Neural progenitor cell (in vitro differentiated cells): ENCODE results near the gene PHYHIPL. TPM values are rescaled to one million over a fixed set of nuclear protein-coding genes. Genes with fewer than 3 reads are reported as not detected.

ENCODE experiments used
- DNase-seq: peaks from one replicate; pipeline ENCODE4 v3.0.0-alpha.2; 2016; ENCODE audit warnings: low spot score
- H2AFZ ChIP-seq: fragments of 200-600 bp; sonication (generic); replicated peaks from 2 replicates; pipeline ENCODE4 v1.6.1; 2016; ENCODE audit warnings: antibody characterized with exemption
- H3F3A ChIP-seq: fragments of 200-600 bp; sonication (generic); 2 replicates; pipeline ENCODE4 v1.6.1; 2016; ENCODE audit warnings: antibody characterized with exemption, low read depth
- H3K27ac ChIP-seq: fragments of 200-600 bp; sonication (generic); 2 replicates; pipeline ENCODE4 v1.5.1; 2016; ENCODE audit warnings: mild to moderate bottlenecking
- H3K27me3 ChIP-seq: fragments of 200-600 bp; sonication (generic); 2 replicates; pipeline ENCODE4 v1.6.1; 2016; ENCODE audit warnings: mild to moderate bottlenecking, moderate library complexity
- H3K36me3 ChIP-seq: fragments of 200-600 bp; sonication (generic); 2 replicates; pipeline ENCODE4 v1.5.1; 2016
- H3K4me1 ChIP-seq: fragments of 200-600 bp; sonication (generic); 2 replicates; pipeline ENCODE4 v1.6.1; 2016; ENCODE audit warnings: mixed run types
- H3K4me2 ChIP-seq: fragments of 200-600 bp; sonication (generic); 2 replicates; pipeline ENCODE4 v1.6.1; 2016
- H3K4me3 ChIP-seq: fragments of 200-600 bp; sonication (generic); 2 replicates; pipeline ENCODE4 v1.5.1; 2016
- H3K79me2 ChIP-seq: fragments of 200-600 bp; sonication (generic); 2 replicates; pipeline ENCODE4 v1.6.1; 2016; ENCODE audit warnings: low read depth
- H3K9ac ChIP-seq: fragments of 200-600 bp; sonication (generic); 2 replicates; pipeline ENCODE4 v1.6.1; 2016
- H3K9me3 ChIP-seq: fragments of 200-600 bp; sonication (generic); 2 replicates; pipeline ENCODE4 v1.5.1; 2016; ENCODE audit warnings: low read depth
- H4K20me1 ChIP-seq: fragments of 200-600 bp; sonication (generic); 2 replicates; pipeline ENCODE4 v1.6.1; 2016; ENCODE audit warnings: low read depth
- H3K27ac Mint-ChIP-seq: 3 replicates; pipeline ENCODE4 v1.8.0; 2021; ENCODE audit warnings: mixed read lengths
- H3K27me3 Mint-ChIP-seq: 2 replicates; pipeline ENCODE4 v1.8.0; 2022; ENCODE audit warnings: low read depth, mild to moderate bottlenecking, inconsistent platforms, moderate library complexity, mixed read lengths; ENCODE audit not compliant: insufficient read depth
- H3K36me3 Mint-ChIP-seq: 3 replicates; pipeline ENCODE4 v1.8.0; 2021; ENCODE audit warnings: mixed read lengths
- H3K4me1 Mint-ChIP-seq: 3 replicates; pipeline ENCODE4 v1.8.0; 2021; ENCODE audit warnings: mixed read lengths
- H3K4me3 Mint-ChIP-seq: 3 replicates; pipeline ENCODE4 v1.8.0; 2021; ENCODE audit warnings: mild to moderate bottlenecking, moderate library complexity, mixed read lengths
- H3K9me3 Mint-ChIP-seq: 3 replicates; pipeline ENCODE4 v1.8.0; 2020; ENCODE audit warnings: mixed read lengths
- CTCF ChIP-seq: fragments of 200-600 bp; sonication (generic); IDR thresholded peaks from 2 replicates; pipeline ENCODE4 v1.5.1; 2017; ENCODE audit warnings: antibody characterized with exemption, mild to moderate bottlenecking
- EZH2 ChIP-seq: fragments of 200-600 bp; sonication (generic); IDR thresholded peaks from 2 replicates; pipeline ENCODE4 v1.6.1; 2017; ENCODE audit warnings: antibody characterized with exemption, mild to moderate bottlenecking, moderate library complexity
- EZH2phosphoT487 ChIP-seq: fragments of 200-600 bp; sonication (generic); IDR thresholded peaks from 2 replicates; pipeline ENCODE4 v1.6.1; 2017; ENCODE audit warnings: antibody characterized with exemption
- total RNA-seq: library from RNA; depleted of rRNA; stranded (reverse); fragments of >200 nt; gene quantifications from 2 replicates; pipeline ENCODE4 v1.2.3, GENCODE V29; 2015; ENCODE audit warnings: low replicate concordance

PHYHIPL gene
- total RNA-seq, 1 donor from 2014 or later, result 0.52 TPM

GRCh38 chr10:59229441-59229840, 53.0 kb downstream of the PHYHIPL start:
- H3K27me3 Mint-ChIP-seq, result no peaks in the 10 kb centered on the region
- Histone ChIP-seq H3K4me1 (no peaks in the 10 kb centered on the region), H4K20me1 (no peaks in the 10 kb centered on the region), H2AFZ (no peak overlapping the region), H3F3A (no peaks in the 10 kb centered on the region), H3K27ac (no peak overlapping the region), H3K9me3 (no peaks in the 10 kb centered on the region), H3K4me2 (no peak overlapping the region), H3K36me3 (no peaks in the 10 kb centered on the region), H3K9ac (no peak overlapping the region), H3K79me2 (no peaks in the 10 kb centered on the region), H3K27me3 (no peaks in the 10 kb centered on the region), H3K4me3 (no peak overlapping the region)
- no peaks in the 10 kb centered on the region for H3K36me3 Mint-ChIP-seq
- no peaks in the 10 kb centered on the region for H3K9me3 Mint-ChIP-seq
- H3K4me3 Mint-ChIP-seq, result no peak overlapping the region
- TF ChIP-seq EZH2phosphoT487, result no peak
- no peak for TF ChIP-seq CTCF
- no peak for TF ChIP-seq EZH2
- H3K27ac Mint-ChIP-seq, result no peak overlapping the region
- H3K4me1 Mint-ChIP-seq, result peaks cover 4% of the 10 kb centered on the region
- no peak for DNase-seq

- H3K4me1 ChIP-seq, result no peaks in the 10 kb centered on the region
- H3K27ac ChIP-seq, result no peak overlapping the region
- no peak overlapping the region for H3K4me3 ChIP-seq
- Mint-ChIP-seq H3K27me3 (no peaks in the 10 kb centered on the region), H3K9me3 (peaks cover 4% of the 10 kb centered on the region), H3K36me3 (peaks cover 5% of the 10 kb centered on the region), H3K4me3 (no peak overlapping the region), H3K27ac (no peak overlapping the region), H3K4me1 (no peaks in the 10 kb centered on the region)
- H3F3A ChIP-seq, result no peaks in the 10 kb centered on the region
- no peaks in the 10 kb centered on the region for H3K79me2 ChIP-seq
- H3K36me3 ChIP-seq, result no peaks in the 10 kb centered on the region
- H3K27me3 ChIP-seq, result no peaks in the 10 kb centered on the region
- H3K4me2 ChIP-seq, result no peak overlapping the region
- no peak overlapping the region for H3K9ac ChIP-seq
- DNase-seq, result no peak
- H2AFZ ChIP-seq, result no peak overlapping the region
- H4K20me1 ChIP-seq, result no peaks in the 10 kb centered on the region
- TF ChIP-seq EZH2, result no peak
- no peak for TF ChIP-seq CTCF
- H3K9me3 ChIP-seq, result no peaks in the 10 kb centered on the region
Observed at GRCh38 chr10:59234194-59234593, 57.8 kb downstream of the PHYHIPL start.

- Histone ChIP-seq H4K20me1 (no peaks in the 10 kb centered on the region), H3K4me1 (no peaks in the 10 kb centered on the region), H3K27me3 (no peaks in the 10 kb centered on the region), H3F3A (no peaks in the 10 kb centered on the region), H3K36me3 (no peaks in the 10 kb centered on the region), H3K4me3 (no peak overlapping the region), H3K4me2 (no peak overlapping the region), H3K27ac (no peak overlapping the region), H3K9ac (no peak overlapping the region), H3K9me3 (no peaks in the 10 kb centered on the region), H3K79me2 (no peaks in the 10 kb centered on the region), H2AFZ (no peak overlapping the region)
- no peaks in the 10 kb centered on the region for H3K27me3 Mint-ChIP-seq
- no peak overlapping the region for H3K27ac Mint-ChIP-seq
- H3K36me3 Mint-ChIP-seq, result peaks cover 5% of the 10 kb centered on the region
- no peak overlapping the region for H3K4me3 Mint-ChIP-seq
- DNase-seq, result peak; percentile 60
- no peaks in the 10 kb centered on the region for H3K4me1 Mint-ChIP-seq
- H3K9me3 Mint-ChIP-seq, result peaks cover 4% of the 10 kb centered on the region
- no peak for TF ChIP-seq EZH2
- TF ChIP-seq EZH2phosphoT487, result no peak
- peak; percentile 76 for TF ChIP-seq CTCF
Observed at GRCh38 chr10:59234816-59235429, 58.5 kb downstream of the PHYHIPL start.
